ENCODE data around the gene KCNK3.
"Not testable (repeated sequence)": the region's sequence is repeated elsewhere in the genome, so short reads cannot be mapped to it uniquely, and the experiment has no call there.

The KCNK3 gene

DNA sequence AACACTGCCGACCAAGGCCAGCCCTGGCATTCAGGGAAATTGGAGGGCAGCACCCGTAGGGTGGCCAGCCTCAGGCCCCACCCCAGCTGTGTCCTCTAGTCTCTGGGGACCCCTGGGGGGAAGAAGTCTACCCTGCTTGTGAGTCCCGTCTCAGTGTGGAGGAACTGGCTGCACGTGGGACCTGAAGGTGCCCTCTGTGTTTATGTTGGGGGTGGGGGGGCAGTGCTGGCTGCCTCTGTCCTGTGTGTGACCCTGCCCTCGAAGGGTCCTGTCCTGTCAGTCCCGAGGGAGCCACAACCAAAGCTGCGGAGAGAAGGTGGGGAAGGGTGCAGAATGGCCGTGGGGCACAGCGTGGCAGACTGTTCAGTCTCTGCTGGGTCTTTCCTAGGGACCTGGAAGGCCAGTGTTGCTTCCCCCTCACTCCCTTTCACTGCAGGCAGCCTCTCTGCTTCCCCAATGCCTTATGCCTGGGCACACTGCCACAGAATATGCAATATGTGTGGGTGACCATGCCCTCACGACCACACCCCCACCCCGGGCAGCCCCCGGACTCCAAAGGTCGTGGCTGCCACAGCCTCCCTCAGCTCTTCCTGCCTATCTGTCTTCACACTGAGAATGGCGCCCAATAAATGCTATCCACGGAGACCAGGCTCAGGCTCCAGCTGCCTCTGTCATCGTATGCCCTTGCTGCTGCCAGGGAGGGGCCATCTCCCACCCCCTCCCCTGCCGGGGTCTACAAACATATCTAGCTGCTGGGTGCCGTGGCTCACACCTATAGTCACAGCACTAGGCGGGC is 38.2 kb downstream of the KCNK3 start:
- DNase-seq (ENCODE audit: low spot score): no peak

DNA sequence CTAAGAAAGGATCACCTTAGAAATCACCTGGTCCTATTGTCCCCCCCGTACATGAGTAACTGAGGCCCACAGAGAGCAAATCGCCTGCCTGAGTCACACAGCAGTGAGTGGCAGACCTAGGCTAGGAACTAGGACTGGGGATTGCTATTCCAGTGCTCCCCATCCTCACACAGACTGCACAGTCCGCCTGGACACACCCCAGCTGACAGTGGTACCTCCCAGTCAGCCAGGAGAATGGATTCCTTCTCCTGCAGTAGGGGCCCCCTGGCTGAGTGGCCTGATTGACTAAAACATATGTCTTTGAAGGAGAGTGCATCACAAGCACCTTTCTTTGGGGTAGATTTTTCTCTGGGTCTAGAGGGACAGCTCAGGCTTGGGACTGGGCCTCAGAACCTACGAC is 39.2 kb downstream of the KCNK3 start:
- no peak for DNase-seq (ENCODE audit: low spot score)

DNA sequence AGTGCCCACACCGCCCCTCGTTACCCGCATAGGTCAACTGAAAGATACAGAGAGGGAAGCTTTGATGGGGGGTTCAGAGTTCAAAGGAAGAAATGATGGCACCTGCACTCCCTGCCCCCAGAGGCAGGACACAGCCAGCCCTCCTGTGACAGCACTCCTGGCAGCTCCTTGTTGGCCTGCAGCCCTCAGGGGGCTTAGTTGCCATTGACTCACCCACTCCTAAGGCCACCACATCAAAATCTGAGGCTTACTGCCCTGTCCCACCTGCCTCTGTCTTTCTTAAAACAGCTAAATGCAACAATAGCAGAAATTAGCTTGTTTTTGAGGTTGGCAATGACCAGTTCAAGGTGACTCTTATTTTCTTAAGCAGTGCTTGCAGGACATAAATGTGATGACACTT is 39.9 kb downstream of the KCNK3 start:
- DNase-seq (ENCODE audit: low spot score): no peak

DNA sequence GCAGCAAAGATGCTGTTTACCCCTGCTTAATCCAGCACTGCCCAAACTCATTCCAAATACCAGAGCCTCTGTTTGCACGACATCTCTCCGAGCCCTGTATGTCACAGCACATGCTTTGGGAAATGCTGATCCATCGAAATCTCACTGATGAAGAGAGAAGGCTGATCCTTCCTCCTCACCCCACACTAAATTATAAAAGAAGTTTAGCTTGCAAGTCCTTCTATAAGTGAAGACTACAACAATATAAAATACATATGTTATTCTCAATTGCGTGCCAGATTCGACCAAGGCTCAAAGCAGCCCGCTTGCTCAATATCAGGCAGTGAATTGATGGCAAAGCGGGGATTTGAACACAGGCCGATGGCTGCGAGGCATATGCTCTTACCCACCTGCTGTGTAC is 40.9 kb downstream of the KCNK3 start:
- no peak for DNase-seq (ENCODE audit: low spot score)

DNA sequence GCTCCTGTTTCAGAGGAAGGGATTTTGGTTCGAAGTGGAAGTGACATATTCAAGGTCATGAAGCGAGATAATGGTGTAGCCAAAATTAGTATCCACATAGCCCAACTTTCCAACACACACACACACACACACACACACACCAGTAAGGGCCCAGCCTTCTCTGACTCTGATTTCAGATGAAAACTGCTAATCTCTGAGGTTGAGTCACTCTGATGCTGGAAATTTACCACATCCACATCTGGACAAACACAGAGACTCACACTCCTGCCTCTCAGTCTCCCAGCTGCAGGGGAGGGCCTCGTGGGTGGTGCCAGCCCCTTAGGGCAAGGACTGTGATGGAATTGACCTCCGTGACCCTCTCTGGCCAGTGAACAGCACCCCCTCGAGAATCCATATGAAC is 42.6 kb downstream of the KCNK3 start:
- no peak for DNase-seq (ENCODE audit: low spot score)

DNA sequence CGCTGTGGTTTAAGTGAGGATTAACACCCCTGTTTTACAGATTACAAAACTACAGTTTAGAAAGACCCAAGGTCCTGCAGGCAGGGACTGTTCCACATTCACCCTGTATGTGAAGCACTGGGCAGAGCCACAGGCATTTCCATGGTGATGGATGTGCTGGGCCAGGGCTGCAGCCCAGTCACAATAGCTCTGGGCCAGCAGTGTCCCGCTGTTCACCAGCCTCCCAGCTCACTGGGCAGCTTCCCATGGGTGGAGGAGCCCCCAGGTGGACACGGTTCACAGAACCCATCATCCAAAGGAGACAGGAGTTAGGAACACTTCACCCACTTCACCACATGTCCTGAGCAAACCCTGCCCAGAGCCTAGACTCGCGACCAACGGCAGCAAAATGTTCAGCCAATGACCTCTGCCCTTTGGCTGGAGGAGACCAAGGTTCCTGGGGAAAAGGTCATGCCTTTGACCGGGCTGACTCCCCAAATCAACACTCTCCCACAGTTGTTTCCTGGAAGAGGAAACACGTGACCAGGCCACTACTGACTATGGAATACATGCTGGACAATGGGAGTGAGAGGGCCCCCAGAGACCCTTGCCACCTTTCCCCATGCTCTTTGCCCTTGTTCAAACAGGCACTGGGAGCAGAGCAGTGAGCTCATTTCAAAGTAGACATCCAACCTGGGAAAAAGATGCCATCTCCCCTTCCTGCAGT is 43.5 kb downstream of the KCNK3 start:
- DNase-seq (ENCODE audit: low spot score): no peak

DNA sequence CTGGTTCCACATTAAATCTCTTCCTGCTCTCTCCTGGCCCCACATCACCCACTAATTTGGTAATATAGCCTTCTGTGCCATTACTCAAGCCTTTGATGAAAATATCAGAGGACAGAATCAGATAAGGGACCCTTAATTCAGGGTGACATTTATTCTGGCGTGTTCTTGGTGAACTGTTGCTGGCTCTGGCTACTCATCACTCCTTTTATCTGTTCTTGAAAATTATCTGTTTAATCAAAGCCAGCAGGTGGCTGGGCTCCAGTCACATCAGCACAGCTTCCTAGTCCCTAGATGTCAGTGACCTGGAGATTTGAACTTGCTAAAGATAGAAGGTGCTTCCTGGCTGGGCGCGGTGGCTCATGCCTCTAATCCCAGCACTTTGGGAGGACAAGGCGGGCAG is 44.7 kb downstream of the KCNK3 start:
- no peak for DNase-seq (ENCODE audit: low spot score)

DNA sequence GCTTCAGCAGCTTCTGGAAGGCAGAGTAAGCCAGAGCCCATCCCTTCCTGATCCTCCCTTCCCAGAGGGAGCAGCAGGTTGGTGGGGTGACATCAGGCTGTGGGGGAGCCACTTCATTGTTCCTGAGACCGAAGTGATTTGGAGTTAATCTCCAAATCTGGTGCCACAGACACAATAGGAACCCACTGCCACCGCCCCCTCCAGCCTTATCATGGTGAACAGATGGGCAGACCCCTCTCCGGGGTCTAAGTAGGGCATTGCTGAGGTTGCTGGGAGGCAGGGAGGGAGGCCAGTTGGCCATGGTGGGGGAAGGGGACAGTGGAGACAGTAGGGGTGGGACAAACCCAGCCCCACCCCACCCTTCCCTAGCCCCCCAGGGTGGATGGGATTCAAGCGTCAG is 46.0 kb downstream of the KCNK3 start:
- no peak for DNase-seq (ENCODE audit: low spot score)

DNA sequence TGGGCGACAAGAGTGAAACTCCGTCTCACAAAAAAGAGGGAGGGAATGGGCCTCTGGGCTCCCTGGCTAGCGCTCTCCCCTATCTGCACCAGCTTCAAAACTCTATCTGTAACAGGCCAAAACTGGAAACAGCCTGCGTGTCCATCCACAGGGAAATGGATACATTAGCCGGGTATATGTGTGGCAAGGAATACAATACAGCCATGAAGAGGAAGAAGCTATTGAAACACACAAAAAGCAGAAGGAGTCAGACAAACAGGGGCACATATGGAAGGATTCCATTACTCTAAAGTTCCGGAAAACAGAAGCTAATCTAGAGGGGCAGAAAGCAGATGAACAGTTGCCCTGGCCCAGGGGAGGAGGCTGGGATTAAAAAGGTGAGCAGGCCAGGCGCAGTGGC is 47.0 kb downstream of the KCNK3 start:
- DNase-seq (ENCODE audit: low spot score): no peak

DNA sequence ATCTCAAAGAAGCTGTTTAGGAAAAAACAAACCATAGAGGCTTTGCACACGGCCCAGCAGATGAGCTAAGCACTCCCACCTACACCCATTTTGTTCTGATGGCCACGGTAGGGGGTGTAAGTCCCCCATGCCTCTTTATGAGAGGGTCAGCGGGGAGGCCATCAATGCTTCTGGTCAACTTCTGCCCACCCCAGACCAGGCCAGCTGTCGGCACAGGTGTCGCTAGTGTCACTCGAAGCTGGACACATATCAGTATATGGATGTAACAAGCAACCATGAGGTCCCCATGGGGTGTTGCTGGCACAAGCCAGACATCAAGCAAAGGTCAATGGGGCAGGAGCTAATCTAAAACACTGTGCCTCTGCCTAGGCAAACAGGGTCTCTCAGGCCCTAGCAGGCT is 47.8 kb downstream of the KCNK3 start:
- DNase-seq (ENCODE audit: low spot score): no peak

DNA sequence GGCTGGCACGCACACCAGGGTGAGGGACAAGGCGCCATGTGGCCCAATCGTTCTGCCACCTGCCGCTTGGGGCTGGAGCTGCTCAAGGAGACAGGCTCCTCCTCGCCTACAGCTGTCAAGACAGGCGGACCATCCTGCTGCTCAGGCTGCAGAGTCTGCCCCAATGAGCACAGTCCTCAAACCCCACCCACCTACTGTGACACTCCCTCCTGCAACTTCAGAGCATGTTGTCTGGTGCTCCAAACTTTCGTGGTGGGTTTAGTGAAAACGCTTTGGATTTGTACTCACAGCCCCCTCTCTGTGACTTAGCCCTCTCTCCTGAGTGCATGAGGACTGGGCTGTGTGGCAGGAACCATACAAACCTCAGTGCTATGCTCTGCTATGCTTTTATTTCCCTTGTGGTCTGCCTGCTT is 48.4 kb downstream of the KCNK3 start:
- DNase-seq (ENCODE audit: low spot score): no peak

DNA sequence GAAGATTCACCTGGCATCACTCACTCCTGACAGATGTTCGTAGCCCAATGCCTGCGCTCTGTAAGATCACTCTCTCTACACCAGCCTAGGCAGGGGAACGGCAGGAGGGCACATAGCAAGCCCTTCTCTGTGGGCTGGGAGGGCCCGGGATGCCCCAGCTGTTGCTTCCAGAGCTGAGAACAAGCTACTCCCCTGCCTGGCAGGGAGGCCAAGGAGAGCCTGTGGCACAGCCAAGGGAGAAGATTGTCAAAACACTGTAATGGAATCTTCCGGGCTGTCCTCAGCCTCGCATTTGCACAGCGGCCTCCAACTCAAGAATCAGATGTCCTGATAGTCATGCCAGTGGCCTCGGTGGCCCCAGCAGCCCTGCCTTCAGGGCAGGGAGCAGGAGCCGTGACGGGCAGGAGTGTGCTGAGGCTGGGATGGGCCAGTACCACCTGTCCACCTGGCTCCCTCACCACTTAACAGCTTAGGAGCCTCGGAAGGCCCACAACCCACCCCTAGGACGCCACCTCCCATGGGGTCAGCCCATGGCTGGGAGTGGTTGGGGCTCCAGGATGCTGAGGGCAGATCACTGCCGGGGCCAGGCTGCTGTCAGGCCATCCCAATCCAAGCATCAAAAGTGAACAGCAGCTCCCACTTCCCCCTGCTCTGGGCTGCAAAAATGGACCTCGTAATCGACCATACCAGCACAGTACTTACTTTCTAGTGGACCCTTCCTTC is 49.7 kb downstream of the KCNK3 start:
- DNase-seq (ENCODE audit: low spot score): no peak

DNA sequence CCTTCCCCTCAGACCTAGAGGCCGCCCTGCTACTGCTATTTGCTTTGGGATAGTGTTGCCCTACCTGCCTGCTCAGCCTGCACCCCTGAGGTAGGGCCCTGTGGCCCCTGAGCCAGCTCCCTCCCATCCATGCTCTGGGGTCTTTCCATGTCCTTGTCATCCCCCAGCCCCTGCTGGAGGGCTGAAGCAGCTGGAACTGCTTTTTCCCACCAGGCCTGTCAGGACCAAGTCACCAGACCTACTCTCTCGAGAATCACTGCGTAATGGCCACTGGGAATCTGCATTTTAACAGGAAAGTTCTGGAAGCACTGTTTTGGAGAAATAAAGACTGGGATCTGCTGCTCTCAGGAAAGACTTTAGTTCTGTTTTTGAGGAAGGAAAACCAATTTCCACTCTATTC is 51.3 kb downstream of the KCNK3 start:
- DNase-seq (ENCODE audit: low spot score): no peak

DNA sequence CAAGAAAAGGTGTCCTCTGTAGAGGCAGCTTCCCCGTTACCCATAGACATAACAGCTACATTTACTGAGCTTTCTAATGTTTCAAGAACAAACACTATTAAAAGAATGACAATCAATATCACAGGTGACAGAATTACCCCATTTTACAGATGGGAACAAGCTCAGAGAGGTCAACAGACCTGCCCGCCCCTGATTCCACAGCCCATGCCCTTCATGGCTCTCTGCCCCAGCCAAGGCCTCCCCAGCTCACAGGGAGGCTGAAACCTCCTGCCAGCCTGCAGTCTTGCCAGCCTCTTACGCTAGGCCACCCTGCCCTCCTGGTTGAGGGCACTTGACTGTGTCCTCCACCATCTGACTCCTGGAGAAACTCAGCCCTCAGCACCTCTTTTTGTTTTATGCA is 52.4 kb downstream of the KCNK3 start:
- no peak for DNase-seq (ENCODE audit: low spot score)

DNA sequence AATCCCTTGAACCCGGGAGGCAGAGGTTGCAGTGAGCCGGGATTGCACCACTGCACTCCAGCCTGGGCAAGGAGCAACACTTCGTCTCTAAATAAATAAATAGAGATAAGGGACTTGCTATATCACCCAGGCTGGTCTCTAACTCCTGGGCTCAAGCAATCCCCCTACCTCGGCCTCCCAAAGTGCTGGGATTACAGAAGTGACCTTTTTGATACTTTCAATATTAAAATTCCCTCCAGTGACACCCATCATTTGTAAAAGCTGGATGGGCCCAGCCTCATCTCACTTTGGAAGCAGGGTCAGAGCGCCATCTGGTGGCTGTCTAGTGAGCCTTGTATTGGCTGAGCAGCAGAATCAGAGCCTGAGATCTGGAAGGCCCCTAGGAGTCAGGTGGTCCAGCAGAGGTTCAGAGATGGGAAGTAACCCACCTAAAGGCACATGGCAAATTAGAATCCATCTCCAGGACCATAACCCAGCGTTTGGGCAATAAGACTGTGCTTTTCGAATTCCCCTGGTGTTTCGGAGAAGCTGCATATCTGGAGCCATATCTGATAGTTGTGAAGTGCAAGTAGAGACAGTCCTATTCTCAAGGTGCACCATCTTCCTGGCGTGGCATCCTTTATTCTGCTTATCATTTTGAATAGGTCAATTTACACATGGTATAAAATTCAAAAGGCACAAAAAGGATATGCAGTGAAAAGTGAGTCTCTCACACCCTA is 53.2 kb downstream of the KCNK3 start:
- DNase-seq (ENCODE audit: low spot score): peak; percentile 72

DNA sequence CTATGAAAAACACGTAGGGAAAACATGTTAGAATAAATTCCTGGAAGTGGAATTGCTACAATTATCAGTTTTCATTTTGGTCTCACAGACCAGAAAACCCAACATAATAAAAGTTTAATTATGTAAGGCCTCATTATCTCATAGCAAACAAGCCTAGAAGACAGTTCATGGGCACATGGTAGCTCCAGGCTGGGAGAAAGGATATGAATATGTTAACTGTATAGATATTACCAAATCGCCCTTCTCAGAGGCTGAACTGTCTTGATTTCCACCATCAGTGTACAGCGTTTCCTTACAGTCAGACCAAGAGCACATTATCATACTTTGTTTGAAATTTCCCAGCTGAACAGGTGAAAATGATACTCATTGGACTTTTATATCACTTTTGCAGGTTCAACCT is 54.4 kb downstream of the KCNK3 start:
- DNase-seq (ENCODE audit: low spot score): no peak

DNA sequence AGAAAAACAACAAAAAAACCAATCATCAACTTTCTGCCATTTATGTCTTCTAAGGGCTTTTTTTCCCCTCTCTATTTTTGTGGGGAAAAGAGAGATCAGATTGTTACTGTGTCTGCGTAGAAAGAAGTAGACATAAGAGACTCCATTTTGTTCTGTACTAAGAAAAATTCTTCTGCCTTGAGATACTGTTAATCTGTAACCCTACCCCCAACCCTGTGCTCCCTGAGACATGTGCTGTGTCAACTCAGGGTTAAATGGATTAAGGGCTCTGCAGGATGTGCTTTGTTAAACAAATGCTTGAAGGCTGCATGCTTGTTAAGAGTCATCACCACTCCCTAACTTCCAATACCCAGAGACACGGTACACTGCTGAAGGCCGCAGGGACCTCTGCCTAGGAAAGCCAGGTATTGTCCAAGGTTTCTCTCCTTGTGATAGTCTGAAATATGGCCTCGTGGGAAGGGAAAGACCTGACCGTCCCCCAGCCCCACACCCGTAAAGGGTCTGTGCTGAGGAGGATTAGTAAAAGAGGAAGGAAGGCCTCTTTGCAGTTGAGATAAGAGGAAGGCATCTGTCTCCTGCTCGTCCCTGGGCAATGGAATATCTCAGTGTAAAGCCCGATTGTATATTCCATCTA is 57.4 kb downstream of the KCNK3 start:
- DNase-seq (ENCODE audit: low spot score): not testable (repeated sequence)

DNA sequence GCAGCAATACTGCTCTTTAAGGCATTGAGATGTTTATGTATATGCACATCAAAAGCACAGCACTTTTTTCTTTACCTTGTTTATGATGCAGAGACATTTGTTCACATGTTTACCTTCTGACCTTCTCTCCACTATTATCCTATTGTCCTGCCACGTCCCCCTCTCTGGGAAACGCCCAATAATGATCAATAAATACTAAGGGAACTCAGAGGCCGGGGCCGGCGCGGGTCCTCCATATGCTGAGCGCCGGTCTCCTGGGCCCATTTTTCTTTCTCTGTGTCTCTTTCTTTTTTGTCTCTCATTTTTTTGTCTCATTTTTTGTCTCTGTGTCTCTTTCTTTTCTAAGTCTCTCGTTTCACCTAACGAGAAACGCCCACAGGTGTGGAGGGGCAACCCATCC is 57.9 kb downstream of the KCNK3 start:
- DNase-seq (ENCODE audit: low spot score): not testable (repeated sequence)

DNA sequence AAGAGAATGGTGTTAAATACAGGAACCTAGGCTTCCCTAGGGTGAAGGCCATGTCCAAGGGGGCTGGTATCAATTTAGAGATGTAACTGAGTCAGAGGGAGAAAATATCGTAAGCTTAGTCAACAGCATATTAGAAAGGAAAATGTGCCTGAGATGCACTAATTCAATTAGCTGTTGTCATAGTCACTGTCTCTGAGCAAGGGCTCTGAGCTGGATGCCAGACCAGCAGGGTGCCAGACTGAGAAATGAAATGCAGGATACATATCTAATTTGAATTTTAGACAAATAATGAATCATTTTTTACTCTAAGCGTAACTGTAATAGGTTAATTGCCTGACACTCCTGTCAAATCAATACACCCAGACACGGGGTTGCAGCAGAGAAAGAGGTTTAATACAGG is 60.1 kb downstream of the KCNK3 start:
- no peak for DNase-seq (ENCODE audit: low spot score)

DNA sequence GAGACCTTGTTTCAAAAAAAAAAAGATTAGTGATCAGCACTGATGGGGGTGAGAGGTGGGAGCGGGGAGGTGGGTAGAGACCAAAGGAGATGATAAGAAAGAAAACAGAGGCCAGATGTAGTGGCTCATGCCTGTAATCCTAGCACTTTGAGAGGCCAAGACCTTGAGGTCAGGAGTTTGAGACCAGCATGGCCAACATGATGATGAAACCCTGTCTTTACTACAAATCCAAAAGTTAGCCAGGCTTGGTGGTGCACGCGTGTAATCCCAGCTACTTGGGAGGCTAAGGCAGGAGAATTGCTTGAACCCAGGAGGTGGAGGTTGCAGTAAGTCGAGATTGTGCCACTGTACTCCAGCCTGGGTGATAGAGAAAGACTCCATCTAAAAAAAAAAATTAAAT is 62.0 kb downstream of the KCNK3 start:
- DNase-seq (ENCODE audit: low spot score): no peak

DNA sequence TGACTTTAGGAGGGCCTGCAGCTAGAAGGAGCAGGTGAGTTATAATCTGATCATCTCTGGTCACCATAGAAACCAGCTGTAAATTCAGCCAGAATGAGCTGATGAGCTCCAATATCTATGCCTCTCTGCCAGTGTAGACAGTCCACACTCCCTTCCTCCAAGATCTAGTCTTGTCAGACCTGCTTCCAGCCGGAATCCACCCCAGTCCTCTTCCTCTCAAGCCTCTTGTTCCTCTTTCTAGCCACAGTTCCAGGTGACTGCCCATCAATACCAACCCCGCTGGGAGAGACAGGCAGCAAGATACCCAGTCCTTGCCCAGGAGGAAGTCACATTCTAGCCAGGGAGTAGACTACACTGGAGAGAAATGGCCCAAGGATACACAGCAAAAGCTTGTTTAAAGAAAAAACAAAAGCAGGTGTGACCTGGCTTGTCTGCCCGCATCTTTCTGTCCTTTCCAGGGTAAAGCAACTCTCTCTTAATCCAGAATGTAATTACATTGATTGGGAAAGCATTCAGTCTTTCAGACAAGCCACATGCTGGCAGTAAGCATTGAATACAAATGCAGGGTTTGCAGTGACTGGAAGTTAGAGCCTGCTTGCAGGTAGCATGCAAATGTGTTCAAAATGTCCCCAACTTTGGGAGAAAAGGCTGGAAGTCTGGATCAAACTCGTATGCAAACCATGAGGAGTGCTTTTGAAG is 62.6 kb downstream of the KCNK3 start:
- DNase-seq (ENCODE audit: low spot score): no peak

Data from globus pallidus (tissue), 1 donor.